DMS 273 (cell line): ENCODE results near the gene SPHK1.

ENCODE experiments used
- DNase-seq: peaks from one replicate; lab custom pipeline; 2025; ENCODE audit not compliant: unreplicated experiment; lab: John Stamatoyannopoulos, UW

SPHK1 gene

GRCh38 chr17:76405607-76405966, 21.2 kb downstream of the SPHK1 start:
- no peak for DNase-seq

- DNase-seq: peak; percentile 70
Observed at GRCh38 chr17:76405967-76406647, 21.7 kb downstream of the SPHK1 start.

GRCh38 chr17:76407509-76407908, 23.1 kb downstream of the SPHK1 start:
- no peak for DNase-seq

GRCh38 chr17:76408037-76408849, 23.8 kb downstream of the SPHK1 start:
- peak; percentile 85 for DNase-seq

GRCh38 chr17:76410328-76410965, 26.0 kb downstream of the SPHK1 start:
- no peak for DNase-seq

GRCh38 chr17:76411247-76411646, 26.8 kb downstream of the SPHK1 start:
- no peak for DNase-seq

- peak; percentile 97 for DNase-seq
Observed at GRCh38 chr17:76414334-76415295, 30.2 kb downstream of the SPHK1 start.

- no peak for DNase-seq
Observed at GRCh38 chr17:76415786-76416185, 31.4 kb downstream of the SPHK1 start.

GRCh38 chr17:76416457-76416856, 32.0 kb downstream of the SPHK1 start:
- DNase-seq: no peak

GRCh38 chr17:76416899-76417298, 32.5 kb downstream of the SPHK1 start:
- DNase-seq: no peak

GRCh38 chr17:76417499-76418143, 33.2 kb downstream of the SPHK1 start:
- DNase-seq: no peak

- DNase-seq: no peak
Observed at GRCh38 chr17:76419576-76420260, 35.3 kb downstream of the SPHK1 start.

GRCh38 chr17:76420356-76421043, 36.1 kb downstream of the SPHK1 start:
- DNase-seq: no peak

- no peak for DNase-seq
Observed at GRCh38 chr17:76421044-76421407, 36.6 kb downstream of the SPHK1 start.

- no peak for DNase-seq
Observed at GRCh38 chr17:76422406-76422805, 38.0 kb downstream of the SPHK1 start.

GRCh38 chr17:76422860-76423259, 38.5 kb downstream of the SPHK1 start:
- no peak for DNase-seq

GRCh38 chr17:76426853-76427252, 42.4 kb downstream of the SPHK1 start:
- DNase-seq: no peak

- no peak for DNase-seq
Observed at GRCh38 chr17:76427501-76428231, 43.3 kb downstream of the SPHK1 start.

GRCh38 chr17:76428511-76428910, 44.1 kb downstream of the SPHK1 start:
- DNase-seq: no peak
